ENCODE measurements around the gene MOCS2. TPM values are rescaled to one million over a fixed set of nuclear protein-coding genes. Genes with fewer than 3 reads are reported as not detected.

MOCS2 gene
- total RNA-seq, 1 donor from 2014 or later = 107 TPM

GRCh38 chr5:53052499-53052898 lies 57.1 kb downstream of the MOCS2 start:
- DNase-seq (ENCODE audit: low read depth) = no peak

- no peak for DNase-seq (ENCODE audit: low read depth)
Observed at GRCh38 chr5:53048248-53048647, 61.3 kb downstream of the MOCS2 start.

Other genes starting within 250 kb of the MOCS2 start
- 0.21 and 0.31 TPM in 2 replicates for gene ITGA2, start 120.4 kb downstream of the MOCS2 start, total RNA-seq